ENCODE results near the gene LRRC37B. TPM values are rescaled to one million over a fixed set of nuclear protein-coding genes. Genes with fewer than 3 reads are reported as not detected.
"Not testable (repeated sequence)": the region's sequence is repeated elsewhere in the genome, so short reads cannot be mapped to it uniquely, and the experiment has no call there.

Gene LRRC37B
- total and polyA plus RNA-seq, 2 donors (not counting 1 experiment from before 2014, with no cell fraction given) = 16.3 to 40.6 TPM

DNA sequence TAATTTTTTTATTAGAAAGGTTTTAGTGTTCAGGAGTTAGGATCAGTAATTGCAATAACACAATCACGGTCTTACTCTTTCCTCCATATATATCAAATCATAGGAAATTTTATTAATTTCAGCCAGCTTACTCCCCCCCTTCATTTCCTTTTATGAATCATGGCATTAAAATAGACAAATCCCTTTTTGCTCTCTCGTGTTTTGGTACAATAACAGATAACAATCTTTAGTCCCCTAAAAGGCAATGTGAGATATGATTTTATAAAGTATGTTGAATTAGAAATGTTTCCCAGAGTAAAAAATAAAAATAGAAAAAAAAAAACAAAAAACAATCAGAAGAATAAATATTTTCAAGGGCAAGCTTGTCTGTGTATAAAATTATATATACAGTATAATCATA lies 92.5 kb downstream of the LRRC37B start:
- Histone ChIP-seq H3K27ac (ENCODE audit: low read length in 2 of 2) (no peak overlapping the region), H3K4me2 (replicated peaks; ENCODE audit: low read depth, low read length, poor library complexity, severe bottlenecking) (no peak overlapping the region), H4K20me1 (ENCODE audit: control insufficient read depth, insufficient read depth, low read length, poor library complexity, severe bottlenecking) (no peaks in the 10 kb centered on the region), H3K9me3 (ENCODE audit: control extremely low read depth in 1 of 3, control insufficient read depth in 2 of 3, insufficient read depth in 1 of 3, low read length in 2 of 3) (no peaks in the 10 kb centered on the region), H3K79me2 (ENCODE audit: control insufficient read depth, insufficient read depth, low read length) (no peaks in the 10 kb centered on the region), H3K36me3 (replicated peaks in 1 of 2; ENCODE audit: control extremely low read depth in 1 of 2, control insufficient read depth in 1 of 2, extremely low read depth in 1 of 2, insufficient read depth in 2 of 2, low read length in 1 of 2) (no peaks in the 10 kb centered on the region), H3K4me3 (ENCODE audit: control extremely low read depth in 1 of 5, extremely low read depth in 1 of 5, insufficient read depth in 1 of 5, low read depth in 2 of 5, low read length in 4 of 5) (no peak overlapping the region), H3K9ac (ENCODE audit: low read length) (no peak overlapping the region), H2AFZ (ENCODE audit: insufficient read depth, low read depth, low read length, poor library complexity, severe bottlenecking) (no peak overlapping the region), H3K27me3 (replicated peaks in 1 of 4; ENCODE audit: control extremely low read depth in 1 of 4, control insufficient read depth in 3 of 4, insufficient read depth in 4 of 4, low read length in 3 of 4) (no peaks in the 10 kb centered on the region), H3K4me1 (ENCODE audit: control insufficient read depth in 2 of 2, insufficient read depth in 2 of 2, low read length in 2 of 2) (no peaks in the 10 kb centered on the region)
- Mint-ChIP-seq H3K27me3 (peaks cover 7% of the 10 kb centered on the region), H3K9me3 (ENCODE audit: insufficient read depth) (no peaks in the 10 kb centered on the region), H3K27ac (no peak overlapping the region), H3K4me3 (no peak overlapping the region), H3K4me1 (peaks cover 4% of the 10 kb centered on the region)
- WGBS (ENCODE audit: insufficient coverage) = no CpG with 5 or more reads among the region's 2 CpGs
- no peak for DNase-seq
- no peak for ATAC-seq (ENCODE audit: low read depth)
- POLR2A ChIA-PET = no interaction called here
- CTCF ChIA-PET = interaction anchor here (1.1 kb wide), 1 partner anchor 37 kb away, joined by 3 read pairs; no protein-coding TSS in a partner anchor
- TF ChIP-seq, protein P1, sequence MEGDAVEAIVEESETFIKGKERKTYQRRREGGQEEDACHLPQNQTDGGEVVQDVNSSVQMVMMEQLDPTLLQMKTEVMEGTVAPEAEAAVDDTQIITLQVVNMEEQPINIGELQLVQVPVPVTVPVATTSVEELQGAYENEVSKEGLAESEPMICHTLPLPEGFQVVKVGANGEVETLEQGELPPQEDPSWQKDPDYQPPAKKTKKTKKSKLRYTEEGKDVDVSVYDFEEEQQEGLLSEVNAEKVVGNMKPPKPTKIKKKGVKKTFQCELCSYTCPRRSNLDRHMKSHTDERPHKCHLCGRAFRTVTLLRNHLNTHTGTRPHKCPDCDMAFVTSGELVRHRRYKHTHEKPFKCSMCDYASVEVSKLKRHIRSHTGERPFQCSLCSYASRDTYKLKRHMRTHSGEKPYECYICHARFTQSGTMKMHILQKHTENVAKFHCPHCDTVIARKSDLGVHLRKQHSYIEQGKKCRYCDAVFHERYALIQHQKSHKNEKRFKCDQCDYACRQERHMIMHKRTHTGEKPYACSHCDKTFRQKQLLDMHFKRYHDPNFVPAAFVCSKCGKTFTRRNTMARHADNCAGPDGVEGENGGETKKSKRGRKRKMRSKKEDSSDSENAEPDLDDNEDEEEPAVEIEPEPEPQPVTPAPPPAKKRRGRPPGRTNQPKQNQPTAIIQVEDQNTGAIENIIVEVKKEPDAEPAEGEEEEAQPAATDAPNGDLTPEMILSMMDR (IDR thresholded peaks at IDR 0.05) = no peak
- TF ChIP-seq EZH2 (IDR thresholded peaks at IDR 0.05; ENCODE audit: borderline replicate concordance, insufficient read depth, low read depth, low read length, poor library complexity, severe bottlenecking) = no peak
- intact Hi-C loops (cut with micrococcal nuclease) = no loop called here

DNA sequence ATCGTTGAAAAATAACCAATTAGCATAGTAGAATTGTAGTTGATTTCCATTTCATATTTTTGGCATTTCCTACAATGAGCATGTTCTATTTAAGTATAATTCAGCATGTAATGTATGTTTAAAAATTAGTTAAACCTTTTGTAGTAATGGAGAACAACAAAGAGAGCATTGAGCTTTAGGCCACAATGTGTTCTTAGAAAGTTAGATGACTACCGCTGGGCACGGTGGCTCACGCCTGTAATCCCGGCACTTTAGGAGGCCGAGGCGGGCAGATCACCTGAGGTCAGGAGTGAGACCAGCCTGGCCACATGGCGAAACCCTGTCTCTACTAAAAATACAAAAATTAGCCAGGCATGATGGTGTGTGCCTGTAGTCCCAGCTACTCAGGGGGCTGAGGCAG lies 93.1 kb downstream of the LRRC37B start:
- H3K9me3 Mint-ChIP-seq (ENCODE audit: insufficient read depth); H3K27ac Mint-ChIP-seq; H3K4me3 ChIP-seq (ENCODE audit: control extremely low read depth in 1 of 5, extremely low read depth in 1 of 5, insufficient read depth in 1 of 5, low read depth in 2 of 5, low read length in 4 of 5); H3K9me3 ChIP-seq (ENCODE audit: control extremely low read depth in 1 of 3, control insufficient read depth in 2 of 3, insufficient read depth in 1 of 3, low read length in 2 of 3); H3K4me3 Mint-ChIP-seq; H3K27me3 Mint-ChIP-seq; H3K4me2 ChIP-seq (replicated peaks; ENCODE audit: low read depth, low read length, poor library complexity, severe bottlenecking); H3K4me1 Mint-ChIP-seq; intact Hi-C loops (cut with micrococcal nuclease); H3K4me1 ChIP-seq (ENCODE audit: control insufficient read depth in 2 of 2, insufficient read depth in 2 of 2, low read length in 2 of 2); H3K36me3 ChIP-seq (replicated peaks in 1 of 2; ENCODE audit: control extremely low read depth in 1 of 2, control insufficient read depth in 1 of 2, extremely low read depth in 1 of 2, insufficient read depth in 2 of 2, low read length in 1 of 2); H3K27me3 ChIP-seq (replicated peaks in 1 of 4; ENCODE audit: control extremely low read depth in 1 of 4, control insufficient read depth in 3 of 4, insufficient read depth in 4 of 4, low read length in 3 of 4); POLR2A ChIA-PET; H3K9ac ChIP-seq (ENCODE audit: low read length); H3K79me2 ChIP-seq (ENCODE audit: control insufficient read depth, insufficient read depth, low read length); H2AFZ ChIP-seq (ENCODE audit: insufficient read depth, low read depth, low read length, poor library complexity, severe bottlenecking); DNase-seq; H4K20me1 ChIP-seq (ENCODE audit: control insufficient read depth, insufficient read depth, low read length, poor library complexity, severe bottlenecking); ATAC-seq (ENCODE audit: low read depth); H3K27ac ChIP-seq (ENCODE audit: low read length in 2 of 2): not testable (repeated sequence)
- CTCF ChIA-PET = interaction anchor here (1.1 kb wide), 1 partner anchor 36 kb away, joined by 3 read pairs; no protein-coding TSS in a partner anchor
- WGBS (ENCODE audit: insufficient coverage) = 100% methylated on average over 1 of the region's 8 CpGs

Measured in B cell (primary cell).